HepG2 (cell line): ENCODE measurements around the gene CEBPA. TPM values are rescaled to one million over a fixed set of nuclear protein-coding genes. Genes with fewer than 3 reads are reported as not detected.

ENCODE experiments used
- EHMT2 ChIP-seq: fragments of 200-600 bp; sonication (generic); IDR thresholded peaks from 2 replicates; pipeline ENCODE4 v1.7.0; 2017; ENCODE audit warnings: antibody characterized with exemption, low read depth, low read length, borderline replicate concordance
- ETV6 ChIP-seq: sonication (generic); formaldehyde crosslinking; conservative IDR thresholded peaks from 2 replicates; pipeline ENCODE4 v1.4.0; 2020; ENCODE audit warnings: missing genetic modification reagents
- IKZF1 ChIP-seq: fragments of 450-650 bp; IDR thresholded peaks from 2 replicates; pipeline ENCODE4 v1.7.1; 2016
- JUND ChIP-seq: sonication (generic); formaldehyde crosslinking; IDR thresholded peaks from 2 replicates; pipeline ENCODE4 v1.8.0; 2022; ENCODE audit warnings: mild to moderate bottlenecking, missing genetic modification reagents
- KAT8 ChIP-seq: IDR thresholded peaks from 2 replicates; pipeline ENCODE4 v1.6.1; 2016; ENCODE audit warnings: missing genetic modification reagents, missing compliant biosample characterization
- KDM3A ChIP-seq: IDR thresholded peaks from 2 replicates; pipeline ENCODE4 v1.6.1; 2018; ENCODE audit warnings: low read depth, missing compliant biosample characterization
- KLF13 ChIP-seq: sonication (generic); formaldehyde crosslinking; IDR thresholded peaks from 2 replicates; pipeline ENCODE4 v1.4.0; 2020; ENCODE audit warnings: mild to moderate bottlenecking, missing genetic modification reagents
- MAFK ChIP-seq, 2 experiments: IDR thresholded peaks in 1 of 2; conservative IDR thresholded peaks in 1 of 2; 2 replicates each; pipeline ENCODE4 v1.6.1; 2011; ENCODE audit warnings: improper control_type of control experiment in 2 of 2, low read length in 2 of 2
- NPAS2 ChIP-seq: sonication (generic); formaldehyde crosslinking; IDR thresholded peaks from 2 replicates; pipeline ENCODE4 v1.8.0; 2022; ENCODE audit warnings: mild to moderate bottlenecking, missing genetic modification reagents, borderline replicate concordance
- NR2C2 ChIP-seq: sonication (generic); formaldehyde crosslinking; IDR thresholded peaks from 2 replicates; pipeline ENCODE4 v1.4.0; 2020; ENCODE audit warnings: missing genetic modification reagents, mild to moderate bottlenecking, moderate library complexity, borderline replicate concordance
- PTBP1 ChIP-seq: fragments of 200-400 bp; formaldehyde crosslinking; IDR thresholded peaks from 2 replicates; pipeline ENCODE4 v1.6.1; 2018; ENCODE audit warnings: low read length, low read depth; ENCODE audit not compliant: poor library complexity, severe bottlenecking
- REXO4 ChIP-seq: sonication (generic); formaldehyde crosslinking; IDR thresholded peaks from 2 replicates; pipeline ENCODE4 v1.8.0; 2022; ENCODE audit warnings: missing genetic modification reagents, mild to moderate bottlenecking, borderline replicate concordance
- SP2 ChIP-seq: sonication (generic); formaldehyde crosslinking; IDR thresholded peaks from 2 replicates; pipeline ENCODE4 v1.5.1; 2020; ENCODE audit warnings: mild to moderate bottlenecking, missing genetic modification reagents
- TEAD2 ChIP-seq: sonication (generic); formaldehyde crosslinking; IDR thresholded peaks from 2 replicates; pipeline ENCODE4 v1.9.0; 2021; ENCODE audit warnings: missing genetic modification reagents
- TOPORS ChIP-seq: sonication (generic); formaldehyde crosslinking; IDR thresholded peaks from 2 replicates; pipeline ENCODE4 v1.8.0; 2023; ENCODE audit warnings: mild to moderate bottlenecking, missing genetic modification reagents
- ZFP37 ChIP-seq: sonication (generic); formaldehyde crosslinking; IDR thresholded peaks from 2 replicates; pipeline ENCODE4 v1.4.0; 2020; ENCODE audit warnings: missing genetic modification reagents, borderline replicate concordance
- ZNF142 ChIP-seq: sonication (generic); formaldehyde crosslinking; IDR thresholded peaks from 2 replicates; pipeline ENCODE4 v1.4.0; 2020; ENCODE audit warnings: missing genetic modification reagents
- ZNF224 ChIP-seq: sonication (generic); formaldehyde crosslinking; IDR thresholded peaks from 2 replicates; pipeline ENCODE4 v1.5.0; 2020; ENCODE audit warnings: mild to moderate bottlenecking, missing genetic modification reagents
- ZNF367 ChIP-seq: sonication (generic); formaldehyde crosslinking; IDR thresholded peaks from 2 replicates; pipeline ENCODE4 v1.4.0; 2020; ENCODE audit warnings: missing genetic modification reagents, borderline replicate concordance
- ZNF432 ChIP-seq: sonication (generic); formaldehyde crosslinking; IDR thresholded peaks from 2 replicates; pipeline ENCODE4 v1.5.0; 2020; ENCODE audit warnings: missing genetic modification reagents, mild to moderate bottlenecking, borderline replicate concordance
- ZSCAN12 ChIP-seq: sonication (generic); formaldehyde crosslinking; IDR thresholded peaks from 2 replicates; pipeline ENCODE4 v1.9.0; 2021; ENCODE audit warnings: mild to moderate bottlenecking, missing genetic modification reagents
- ZSCAN25 ChIP-seq: sonication (generic); formaldehyde crosslinking; IDR thresholded peaks from 2 replicates; pipeline ENCODE4 v1.8.0; 2022; ENCODE audit warnings: mild to moderate bottlenecking, missing genetic modification reagents
- ZUFSP ChIP-seq: sonication (generic); formaldehyde crosslinking; IDR thresholded peaks from 2 replicates; pipeline ENCODE4 v1.9.0; 2021; ENCODE audit warnings: missing genetic modification reagents, mild to moderate bottlenecking, borderline replicate concordance
- polyA plus RNA-seq, 8 experiments: library from polyadenylated mRNA; depleted of rRNA in 3 of 8; stranded (reverse) in 7 of 8; unstranded in 1 of 8; fragments of >200 nt; fragmentation: Illumina TruSeq in 4 of 8; extraction: Trizol in 4 of 8; gene quantifications; 2 replicates each; pipeline versions ENCODE4 v1.2.1 to v1.2.3, GENCODE V29; 2011 to 2016; ENCODE audit warnings: low read depth in 4 of 8, missing spikeins in 1 of 8, mixed read lengths in 1 of 8; ENCODE audit not compliant: insufficient read depth in 1 of 8
- total RNA-seq, 5 experiments: library from RNA; depleted of rRNA; stranded (reverse); fragments of >200 nt; fragmentation: Illumina TruSeq; extraction: Trizol; gene quantifications; 2 replicates each; pipeline ENCODE4 v1.2.3, GENCODE V29; 2016; ENCODE audit warnings: low read depth in 1 of 5
- TF ChIP-seq, protein P1 (sequence below): IDR thresholded peaks from 2 replicates; pipeline ENCODE4 v1.6.1; 2016; ENCODE audit warnings: mild to moderate bottlenecking, missing biosample characterization, missing genetic modification reagents

The CEBPA gene
- total and polyA plus RNA-seq, 2 of the 13 experiments (the other 11 are each of a cell fraction or from before 2014, with no cell fraction given): 24.8 to 103 TPM

DNA sequence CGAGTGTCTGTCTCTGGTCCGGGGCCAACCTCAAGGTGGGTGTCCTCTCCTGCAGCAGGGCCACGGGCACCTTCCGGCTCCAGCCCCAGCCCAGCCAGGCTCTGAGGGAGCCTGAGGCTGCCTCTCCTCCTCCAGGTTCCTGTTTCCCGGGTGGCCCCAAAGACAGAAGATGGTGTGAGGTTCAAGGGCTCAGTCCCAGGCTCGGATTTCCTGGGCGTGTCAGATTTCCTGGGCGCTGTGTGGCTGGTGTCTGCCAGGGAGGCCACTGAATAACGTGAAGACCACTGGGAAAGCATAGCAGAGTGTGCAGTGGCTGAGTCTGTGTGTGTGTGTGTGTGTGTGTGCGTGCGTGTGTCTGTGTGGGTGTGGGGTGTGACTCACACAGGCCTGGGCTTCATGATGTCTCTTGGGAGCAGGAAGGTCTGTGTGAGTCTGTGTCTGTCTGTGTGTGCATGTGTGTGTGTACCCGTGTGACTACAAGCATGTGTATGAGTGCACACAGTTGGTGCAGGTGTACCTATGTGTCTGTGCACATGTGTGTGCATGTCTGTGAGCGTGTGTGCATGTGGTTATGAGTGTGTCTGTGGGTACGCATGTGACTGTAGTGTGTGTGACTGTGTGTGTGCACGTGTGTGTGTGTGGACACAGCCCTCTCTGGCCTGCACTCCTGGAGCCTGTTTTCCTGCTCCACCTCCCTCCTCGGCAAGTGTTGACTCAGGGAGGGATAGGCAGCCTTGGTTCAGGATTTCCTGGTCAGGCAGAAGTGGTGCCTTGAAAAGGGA, 28.3 kb downstream of the CEBPA start (continued):
- TF ChIP-seq MAFK (conservative IDR thresholded peaks at IDR 0.05 in 1 of 2, IDR thresholded peaks at IDR 0.05 in 1 of 2; ENCODE audit: low read length in 2 of 2): no peak
- TF ChIP-seq JUND (CRISPR knock-in tag): no peak
- no peak for TF ChIP-seq ZNF224
- no peak for TF ChIP-seq ZSCAN12 (CRISPR knock-in tag)
- no peak for TF ChIP-seq PTBP1
- no peak for TF ChIP-seq ZNF367 (CRISPR knock-in tag)
- no peak for TF ChIP-seq TEAD2
- no peak for TF ChIP-seq IKZF1
- no peak for TF ChIP-seq ZNF432 (CRISPR knock-in tag)
- no peak for TF ChIP-seq TOPORS (CRISPR knock-in tag)
- TF ChIP-seq ZSCAN25 (CRISPR knock-in tag): peak; percentile 59
- no peak for TF ChIP-seq EHMT2
- TF ChIP-seq KLF13 (CRISPR knock-in tag): no peak
- TF ChIP-seq ETV6 (CRISPR knock-in tag): no peak
- TF ChIP-seq SP2 (CRISPR knock-in tag): no peak
- no peak for TF ChIP-seq REXO4 (CRISPR knock-in tag)
- peak; percentile 74; the same call in 1 of the 2 replicates for TF ChIP-seq ZFP37 (CRISPR knock-in tag)
- TF ChIP-seq ZNF142 (CRISPR knock-in tag): 0 out of 2 replicates have a peak, but pooled peaks have one; percentile 45
- TF ChIP-seq KDM3A: no peak
- TF ChIP-seq NR2C2 (CRISPR knock-in tag): no peak
- TF ChIP-seq KAT8 (CRISPR knock-in tag): no peak
- TF ChIP-seq NPAS2 (CRISPR knock-in tag): no peak
- no peak for TF ChIP-seq ZUFSP (CRISPR knock-in tag)
- TF ChIP-seq, protein P1, sequence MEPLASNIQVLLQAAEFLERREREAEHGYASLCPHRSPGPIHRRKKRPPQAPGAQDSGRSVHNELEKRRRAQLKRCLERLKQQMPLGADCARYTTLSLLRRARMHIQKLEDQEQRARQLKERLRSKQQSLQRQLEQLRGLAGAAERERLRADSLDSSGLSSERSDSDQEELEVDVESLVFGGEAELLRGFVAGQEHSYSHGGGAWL: peak; percentile 30; the same call in 1 of the 2 replicates
